SK-N-SH (cell line): Measurements from ENCODE around the gene MAN2A1. TPM values are rescaled to one million over a fixed set of nuclear protein-coding genes. Genes with fewer than 3 reads are reported as not detected.

Experiments
- CTCF ChIA-PET: fragments of 300-600, 350-600 bp; formaldehyde crosslinking; extraction: SDS; loops from one replicate; lab custom pipeline; 2021; lab: Yijun Ruan, JAX
- POLR2A ChIA-PET: fragments of 350-600 bp; sonication (Branson Sonifier 250); formaldehyde crosslinking; extraction: SDS; loops from one replicate; lab custom pipeline; 2020; ENCODE audit warnings: antibody characterized with exemption, inconsistent platforms; lab: Yijun Ruan, JAX
- DNase-seq: peaks from one replicate; pipeline ENCODE4 v3.0.0; 2012
- H2AFZ ChIP-seq: fragments of 200-600 bp; sonication (generic); 2 replicates; pipeline ENCODE4 v1.8.1; 2016; ENCODE audit warnings: antibody characterized with exemption, mild to moderate bottlenecking, low read depth
- H3F3A ChIP-seq: fragments of 200-600 bp; sonication (generic); replicated peaks from 2 replicates; pipeline ENCODE3; 2016; ENCODE audit warnings: antibody characterized with exemption, mild to moderate bottlenecking; ENCODE audit not compliant: insufficient read depth
- H3K27ac ChIP-seq, 2 experiments: fragments of 200-500 bp in 1 of 2; fragments of 200-600 bp in 1 of 2; sonication (Bioruptor generic) in 1 of 2; sonication (generic), shearing (Covaris generic) in 1 of 2; 2 replicates each; pipeline versions ENCODE4 v1.5.1 to v1.6.1; 2014 to 2016; ENCODE audit warnings: low read depth in 2 of 2, inconsistent platforms in 1 of 2, low read length in 1 of 2, mild to moderate bottlenecking in 1 of 2, mixed read lengths in 1 of 2
- H3K27me3 ChIP-seq: fragments of 200-600 bp; sonication (generic), shearing (Covaris generic); 2 replicates; pipeline ENCODE4 v1.6.1; 2016; ENCODE audit warnings: mixed run types; ENCODE audit not compliant: insufficient read depth
- H3K36me3 ChIP-seq, 2 experiments: fragments of 200-500 bp in 1 of 2; fragments of 200-600 bp in 1 of 2; sonication (Bioruptor generic) in 1 of 2; sonication (generic) in 1 of 2; replicated peaks in 1 of 2; 2 replicates each; pipeline versions ENCODE3 to v1.5.1; 2014 to 2016; ENCODE audit warnings: low read length in 1 of 2, mild to moderate bottlenecking in 1 of 2; ENCODE audit not compliant: insufficient read depth in 2 of 2, control insufficient read depth in 1 of 2
- H3K4me1 ChIP-seq, 2 experiments: fragments of 200-500 bp in 1 of 2; fragments of 200-600 bp in 1 of 2; sonication (Bioruptor generic) in 1 of 2; sonication (generic), shearing (Covaris generic) in 1 of 2; 2 replicates each; pipeline versions ENCODE4 v1.5.1 to v1.6.1; 2014 to 2016; ENCODE audit warnings: low read depth in 1 of 2, low read length in 1 of 2, mixed run types in 1 of 2; ENCODE audit not compliant: insufficient read depth in 2 of 2, control insufficient read depth in 1 of 2
- H3K4me2 ChIP-seq: fragments of 200-600 bp; sonication (generic), shearing (Covaris generic); 2 replicates; pipeline ENCODE4 v1.6.1; 2017; ENCODE audit warnings: mixed run types
- H3K4me3 ChIP-seq, 2 experiments: fragments of 200-500 bp in 1 of 2; fragments of 200-600 bp in 1 of 2; sonication (Bioruptor generic) in 1 of 2; sonication (generic), shearing (Covaris generic) in 1 of 2; 2 replicates each; pipeline versions ENCODE4 v1.5.1 to v1.8.1; 2014 to 2016; ENCODE audit warnings: low read depth in 2 of 2, inconsistent platforms in 1 of 2, low read length in 1 of 2, mild to moderate bottlenecking in 1 of 2, mixed read lengths in 1 of 2, moderate library complexity in 1 of 2
- H3K79me2 ChIP-seq: fragments of 200-600 bp; sonication (generic); 2 replicates; pipeline ENCODE4 v1.8.1; 2017; ENCODE audit warnings: mild to moderate bottlenecking; ENCODE audit not compliant: insufficient read depth
- H3K9ac ChIP-seq: fragments of 200-600 bp; sonication (generic); 2 replicates; pipeline ENCODE4 v1.6.1; 2017; ENCODE audit warnings: mixed run types
- H3K9me2 ChIP-seq: fragments of 200-600 bp; sonication (generic); 2 replicates; pipeline ENCODE4 v1.6.1; 2017; ENCODE audit warnings: mixed run types
- H3K9me3 ChIP-seq: fragments of 200-600 bp; sonication (generic); 2 replicates; pipeline ENCODE4 v1.6.1; 2017; ENCODE audit warnings: mixed run types, mild to moderate bottlenecking, moderate library complexity
- H4K20me1 ChIP-seq: fragments of 200-600 bp; sonication (generic); 2 replicates; pipeline ENCODE4 v1.6.1; 2017; ENCODE audit warnings: mild to moderate bottlenecking, mixed run types; ENCODE audit not compliant: insufficient read depth
- EP300 ChIP-seq, 2 experiments: IDR thresholded peaks; 2 replicates each; pipeline versions ENCODE4 v1.4.0 to v1.6.1; 2012; ENCODE audit warnings: borderline replicate concordance in 1 of 2, low read depth in 1 of 2, low read length in 1 of 2
- EZH2phosphoT487 ChIP-seq: fragments of 200-600 bp; sonication (generic); IDR thresholded peaks from 2 replicates; pipeline ENCODE4 v1.6.1; 2017; ENCODE audit warnings: low read depth, mixed run types, mild to moderate bottlenecking, antibody characterized with exemption, moderate library complexity, borderline replicate concordance
- FOXJ3 ChIP-seq: sonication (generic); formaldehyde crosslinking; IDR thresholded peaks from 2 replicates; pipeline ENCODE4 v1.5.1; 2020; ENCODE audit warnings: mild to moderate bottlenecking, missing genetic modification reagents
- FOXM1 ChIP-seq: IDR thresholded peaks from 2 replicates; pipeline ENCODE4 v1.4.0; 2012; ENCODE audit warnings: low read depth, mild to moderate bottlenecking
- GATA2 ChIP-seq: sonication (generic); formaldehyde crosslinking; IDR thresholded peaks from 2 replicates; pipeline ENCODE4 v1.5.0; 2020; ENCODE audit warnings: mild to moderate bottlenecking, missing genetic modification reagents
- IRF3 ChIP-seq: fragments of 150-350 bp; IDR thresholded peaks from 2 replicates; pipeline ENCODE4 v1.6.1; 2016; ENCODE audit warnings: mild to moderate bottlenecking, low read depth, low read length
- JUND ChIP-seq: IDR thresholded peaks from 2 replicates; pipeline ENCODE4 v1.4.0; 2012
- MAX ChIP-seq: IDR thresholded peaks from 2 replicates; pipeline ENCODE4 v1.4.0; 2012; ENCODE audit warnings: low read depth
- MXI1 ChIP-seq: IDR thresholded peaks from 2 replicates; pipeline ENCODE4 v1.6.1; 2012; ENCODE audit warnings: mild to moderate bottlenecking, low read depth, low read length, improper control_type of control experiment
- RCOR1 ChIP-seq: fragments of 150-350 bp; IDR thresholded peaks from 2 replicates; pipeline ENCODE4 v1.6.1; 2017; ENCODE audit warnings: antibody characterized with exemption, low read length
- RFX5 ChIP-seq: IDR thresholded peaks from 2 replicates; pipeline ENCODE4 v1.6.1; 2012; ENCODE audit warnings: mild to moderate bottlenecking, improper control_type of control experiment, low read length
- RXRA ChIP-seq: IDR thresholded peaks from 2 replicates; pipeline ENCODE4 v1.4.0; 2012; ENCODE audit warnings: low read depth, mild to moderate bottlenecking, borderline replicate concordance
- SMC3 ChIP-seq: IDR thresholded peaks from 2 replicates; pipeline ENCODE4 v1.6.1; 2012; ENCODE audit warnings: low read depth, low read length, improper control_type of control experiment
- TAF1 ChIP-seq: IDR thresholded peaks from 2 replicates; pipeline ENCODE4 v1.6.1; 2012; ENCODE audit warnings: low read depth, mild to moderate bottlenecking, low read length, moderate library complexity, borderline replicate concordance
- TEAD4 ChIP-seq: IDR thresholded peaks from 2 replicates; pipeline ENCODE4 v1.4.0; 2012; ENCODE audit warnings: mild to moderate bottlenecking, borderline replicate concordance; ENCODE audit not compliant: insufficient read depth
- USF1 ChIP-seq: IDR thresholded peaks from 2 replicates; pipeline ENCODE4 v1.4.0; 2012; ENCODE audit warnings: low read depth, borderline replicate concordance
- USF2 ChIP-seq: fragments of 150-350 bp; IDR thresholded peaks from 2 replicates; pipeline ENCODE4 v1.6.1; 2017; ENCODE audit warnings: antibody characterized with exemption, low read length, low read depth, borderline replicate concordance
- YY1 ChIP-seq: IDR thresholded peaks from 2 replicates; pipeline ENCODE4 v1.4.0; 2012; ENCODE audit warnings: low read depth, mild to moderate bottlenecking
- ZBTB33 ChIP-seq: IDR thresholded peaks from 2 replicates; pipeline ENCODE4 v1.4.0; 2012; ENCODE audit warnings: low read depth, borderline replicate concordance
- WGBS: methylation state at CpG from one replicate; pipeline ENCODE4 v1.1.6; 2017; ENCODE audit warnings: low lambda C conversion rate; 5-methylcytosine and 5-hydroxymethylcytosine counted together
- polyA plus RNA-seq, 3 experiments: library from polyadenylated mRNA; depleted of rRNA; stranded (reverse); fragments of >200 nt; gene quantifications; 2 replicates each; pipeline ENCODE4 v1.2.3, GENCODE V29; 2012

Gene MAN2A1
- polyA plus RNA-seq, 1 of the 3 experiments (the other 2 are of a cell fraction), result 19.7 TPM

- Histone ChIP-seq H3K4me3 (no peak overlapping the region), H3K27me3 (no peaks in the 10 kb centered on the region), H3K4me1 (peaks cover 4 to 5% of the 10 kb centered on the region in 2 experiments; a peak in 3 of 4 replicates), H4K20me1 (no peaks in the 10 kb centered on the region), H3K9ac (no peak overlapping the region), H3K9me3 (no peaks in the 10 kb centered on the region), H3K9me2 (no peaks in the 10 kb centered on the region), H3K27ac (no peak overlapping the region), H2AFZ (no peak overlapping the region), H3K79me2 (no peaks in the 10 kb centered on the region), H3F3A (no peaks in the 10 kb centered on the region), H3K36me3 (no peaks in the 10 kb centered on the region), H3K4me2 (no peak overlapping the region)
- DNase-seq, result no peak
- ChIA-PET CTCF (no interaction called here), POLR2A (no interaction called here)
- whole genome bisulfite sequencing, result 81% methylated on average over 4 of the region's 4 CpGs
- TF ChIP-seq IRF3 (no peak), YY1 (no peak), USF1 (no peak), MAX (no peak), RCOR1 (no peak), USF2 (no peak), FOXJ3 (CRISPR knock-in tag) (no peak), GATA2 (CRISPR knock-in tag) (no peak), SMC3 (no peak), RXRA (no peak), TEAD4 (no peak), FOXM1 (no peak), JUND (no peak)
These were observed 39.2 kb upstream of the MAN2A1 start for GRCh38 chr5:109650493-109650892.

GRCh38 chr5:109652096-109652495, 37.6 kb upstream of the MAN2A1 start:
- no peaks in the 10 kb centered on the region for H3K36me3 ChIP-seq
- H3K27ac ChIP-seq, result no peak overlapping the region
- no peaks in the 10 kb centered on the region for H3K9me2 ChIP-seq
- ChIA-PET POLR2A (no interaction called here), CTCF (no interaction called here)
- DNase-seq, result no peak
- no peaks in the 10 kb centered on the region for H3K79me2 ChIP-seq
- no peak overlapping the region for H3K4me2 ChIP-seq
- H3K4me1 ChIP-seq, result peaks cover 0 to 11% of the 10 kb centered on the region in 2 experiments; a peak in 1 of 4 replicates
- WGBS, result 45% methylated on average over 1 of the region's 1 CpG
- no peak overlapping the region for H2AFZ ChIP-seq
- no peak overlapping the region for H3K4me3 ChIP-seq
- no peak overlapping the region for H3K9ac ChIP-seq
- no peaks in the 10 kb centered on the region for H4K20me1 ChIP-seq
- H3K9me3 ChIP-seq, result no peaks in the 10 kb centered on the region
- no peak for TF ChIP-seq EZH2phosphoT487
- no peak for TF ChIP-seq EP300 (IDR thresholded peaks at IDR 0.05; ENCODE audit: borderline replicate concordance in 1 of 2, low read depth in 1 of 2, low read length in 1 of 2)
- no peak for TF ChIP-seq GATA2 (CRISPR knock-in tag)
- TF ChIP-seq MXI1, result no peak
- TF ChIP-seq RFX5, result no peak
- TF ChIP-seq TAF1, result no peak
- no peak for TF ChIP-seq ZBTB33
- no peak for TF ChIP-seq IRF3
- peaks cover 7% of the 10 kb centered on the region for H3F3A ChIP-seq
- H3K27me3 ChIP-seq, result no peaks in the 10 kb centered on the region
